Measurements from ENCODE around the gene MRGPRG. TPM values are rescaled to one million over a fixed set of nuclear protein-coding genes. Genes with fewer than 3 reads are reported as not detected.

The MRGPRG gene
- total and polyA plus RNA-seq, 10 donors = not detected

- no peaks in the 10 kb centered on the region for H3K36me3 ChIP-seq
- intact Hi-C loops (cut with DNase I; ENCODE audit: low total_unique reads) = no loop called here
- H3K9me3 ChIP-seq = no peaks in the 10 kb centered on the region
- no peaks in the 10 kb centered on the region for H3K27me3 ChIP-seq (replicated peaks in 1 of 7)
- no peak overlapping the region for H3K4me3 ChIP-seq
- peak; percentile 47 for DNase-seq
- peaks cover 0 to 22% (median 0%) of the 10 kb centered on the region in 6 donors for H3K4me1 ChIP-seq
- TF ChIP-seq CTCF (IDR thresholded peaks at IDR 0.05 in 8 of 11, conservative IDR thresholded peaks at IDR 0.05 in 3 of 11) (no peak), POLR2AphosphoS5 (IDR thresholded peaks at IDR 0.05) (no peak), POLR2A (IDR thresholded peaks at IDR 0.05) (no peak)
- WGBS, 5 donors = 80 to 95% (median 91%) methylated on average over 10 to 11 of the region's 11 CpGs
- H3K27ac ChIP-seq = no peak overlapping the region
Observed at GRCh38 chr11:3186166-3186953, 32.3 kb downstream of the MRGPRG start.

GRCh38 chr11:3184732-3185347, 33.8 kb downstream of the MRGPRG start:
- DNase-seq = no peak
- no peak for TF ChIP-seq POLR2AphosphoS5 (IDR thresholded peaks at IDR 0.05)
- no peak for TF ChIP-seq POLR2A (IDR thresholded peaks at IDR 0.05)
- TF ChIP-seq CTCF (IDR thresholded peaks at IDR 0.05 in 8 of 11, conservative IDR thresholded peaks at IDR 0.05 in 3 of 11) = no peak
- no peak overlapping the region for H3K4me3 ChIP-seq
- H3K27me3 ChIP-seq (replicated peaks in 1 of 7) = no peaks in the 10 kb centered on the region
- WGBS, 5 donors = 60 to 81% (median 70%) methylated on average over 11 of the region's 11 CpGs
- H3K27ac ChIP-seq = peak overlapping the region in 2 of 8 donors; percentile 40 to 64
- H3K36me3 ChIP-seq = no peaks in the 10 kb centered on the region
- peaks cover 0 to 22% (median 0%) of the 10 kb centered on the region in 6 donors for H3K4me1 ChIP-seq
- intact Hi-C loops (cut with DNase I; ENCODE audit: low total_unique reads) = no loop called here
- no peaks in the 10 kb centered on the region for H3K9me3 ChIP-seq

- Histone ChIP-seq H3K9me3 (no peaks in the 10 kb centered on the region), H3K4me1 (peaks cover 0 to 22% (median 0%) of the 10 kb centered on the region in 6 donors), H3K4me3 (no peak overlapping the region), H3K27me3 (replicated peaks in 1 of 7) (no peaks in the 10 kb centered on the region), H3K27ac (peak overlapping the region in 5 of 8 donors; percentile 11 to 64 (median 36)), H3K36me3 (no peaks in the 10 kb centered on the region)
- 64 to 81% (median 72%) methylated on average over 6 of the region's 6 CpGs for WGBS, 5 donors
- peak; percentile 78 for DNase-seq
- intact Hi-C loops (cut with DNase I; ENCODE audit: low total_unique reads) = no loop called here
- TF ChIP-seq POLR2A (IDR thresholded peaks at IDR 0.05) = no peak
- TF ChIP-seq CTCF (IDR thresholded peaks at IDR 0.05 in 8 of 11, conservative IDR thresholded peaks at IDR 0.05 in 3 of 11) = peak in 1 of 11 experiments; percentile 9
- peak; percentile 29 to 69 (median 57) for TF ChIP-seq POLR2AphosphoS5 (IDR thresholded peaks at IDR 0.05)
Observed at GRCh38 chr11:3183523-3183922, 35.1 kb downstream of the MRGPRG start.

GRCh38 chr11:3182462-3182852, 36.2 kb downstream of the MRGPRG start:
- Histone ChIP-seq H3K27me3 (replicated peaks in 1 of 7) (no peaks in the 10 kb centered on the region), H3K36me3 (no peaks in the 10 kb centered on the region), H3K4me1 (peaks cover 0 to 22% (median 0%) of the 10 kb centered on the region in 6 donors), H3K9me3 (peaks cover 0 to under 1% (median 0%) of the 10 kb centered on the region in 8 donors), H3K4me3 (no peak overlapping the region), H3K27ac (peak overlapping the region in 4 of 8 donors; percentile 23 to 64 (median 48))
- TF ChIP-seq POLR2A (IDR thresholded peaks at IDR 0.05) = no peak
- TF ChIP-seq CTCF (IDR thresholded peaks at IDR 0.05 in 8 of 11, conservative IDR thresholded peaks at IDR 0.05 in 3 of 11) = no peak
- peak in 1 of 3 donors; percentile 41 for TF ChIP-seq POLR2AphosphoS5 (IDR thresholded peaks at IDR 0.05)
- peak; percentile 61 for DNase-seq
- intact Hi-C loops (cut with DNase I; ENCODE audit: low total_unique reads) = no loop called here
- 64 to 89% (median 78%) methylated on average over 4 of the region's 4 CpGs for WGBS, 5 donors

Measured in spleen (tissue), 11 donors.